Endothelial cell of umbilical vein (primary cell): Measurements from ENCODE around the gene ZNF232.
"Not testable (repeated sequence)": the region's sequence is repeated elsewhere in the genome, so short reads cannot be mapped to it uniquely, and the experiment has no call there.

ENCODE experiments used
- CTCF ChIP-seq, 2 donors: IDR thresholded peaks; 1 replicate in 1 of 2; 2 replicates in 1 of 2; pipeline ENCODE4 v1.5.1; 2011; ENCODE audit warnings: low read length in 2 of 2, mild to moderate bottlenecking in 2 of 2, moderate library complexity in 2 of 2, control low read depth in 1 of 2, inconsistent platforms in 1 of 2, low read depth in 1 of 2; ENCODE audit not compliant: insufficient read depth in 1 of 2; ENCODE audit errors: extremely low read depth in 1 of 2
- JUN ChIP-seq: IDR thresholded peaks from 2 replicates; pipeline ENCODE4 v1.6.1; 2011; ENCODE audit warnings: borderline replicate concordance, low read depth; ENCODE audit not compliant: insufficient read length, insufficient read depth

GRCh38 chr17:5129770-5130169 lies 18.1 kb upstream of the ZNF232 start:
- not testable (repeated sequence) for TF ChIP-seq CTCF (IDR thresholded peaks at IDR 0.05; ENCODE audit: extremely low read depth in 1 of 2, insufficient read depth in 1 of 2, low read depth in 1 of 2, low read length in 2 of 2); JUN
